PFSK-1 (cell line): ENCODE results near the gene GUK1.

Experiments
- FOXP2 ChIP-seq: optimal IDR thresholded peaks from 2 replicates; pipeline ENCODE3; 2011; ENCODE audit warnings: borderline replicate concordance, control low read depth, inconsistent platforms; ENCODE audit not compliant: insufficient read depth; ENCODE audit errors: extremely low read length, extremely low read depth
- POLR2AphosphoS5 ChIP-seq: IDR thresholded peaks from 2 replicates; pipeline ENCODE4 v1.6.1; 2012; ENCODE audit warnings: low read depth, mild to moderate bottlenecking, control low read depth, low read length, moderate library complexity
- TF ChIP-seq, protein P1 (sequence below), 2 experiments: IDR thresholded peaks; 2 replicates each; pipeline versions ENCODE4 v1.6.1 to v1.8.0; 2011 to 2012; ENCODE audit warnings: low read depth in 2 of 2, low read length in 2 of 2, control low read depth in 1 of 2, inconsistent platforms in 1 of 2, mild to moderate bottlenecking in 1 of 2, moderate library complexity in 1 of 2; ENCODE audit not compliant: insufficient read depth in 1 of 2

DNA sequence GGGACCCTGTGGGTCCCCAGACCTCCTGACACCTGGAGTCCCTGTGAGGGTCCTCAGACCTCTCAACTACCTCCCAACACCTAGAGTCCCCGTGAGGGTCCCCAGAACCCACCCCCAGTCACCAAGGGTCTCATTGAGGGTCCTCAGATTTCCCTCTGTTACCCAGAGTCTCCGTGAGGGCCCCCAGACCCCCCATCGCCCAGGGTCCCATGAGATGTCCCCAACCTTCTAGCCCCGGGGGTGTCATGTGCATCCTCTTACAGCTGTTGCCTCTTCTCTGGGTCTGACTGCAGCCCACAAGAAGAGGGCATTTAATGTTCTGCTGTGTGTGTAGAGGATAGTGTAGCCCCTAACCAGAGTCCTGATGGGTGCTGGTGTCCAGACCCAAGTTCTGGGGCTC lies 7.7 kb downstream of the GUK1 start:
- TF ChIP-seq, protein P1, sequence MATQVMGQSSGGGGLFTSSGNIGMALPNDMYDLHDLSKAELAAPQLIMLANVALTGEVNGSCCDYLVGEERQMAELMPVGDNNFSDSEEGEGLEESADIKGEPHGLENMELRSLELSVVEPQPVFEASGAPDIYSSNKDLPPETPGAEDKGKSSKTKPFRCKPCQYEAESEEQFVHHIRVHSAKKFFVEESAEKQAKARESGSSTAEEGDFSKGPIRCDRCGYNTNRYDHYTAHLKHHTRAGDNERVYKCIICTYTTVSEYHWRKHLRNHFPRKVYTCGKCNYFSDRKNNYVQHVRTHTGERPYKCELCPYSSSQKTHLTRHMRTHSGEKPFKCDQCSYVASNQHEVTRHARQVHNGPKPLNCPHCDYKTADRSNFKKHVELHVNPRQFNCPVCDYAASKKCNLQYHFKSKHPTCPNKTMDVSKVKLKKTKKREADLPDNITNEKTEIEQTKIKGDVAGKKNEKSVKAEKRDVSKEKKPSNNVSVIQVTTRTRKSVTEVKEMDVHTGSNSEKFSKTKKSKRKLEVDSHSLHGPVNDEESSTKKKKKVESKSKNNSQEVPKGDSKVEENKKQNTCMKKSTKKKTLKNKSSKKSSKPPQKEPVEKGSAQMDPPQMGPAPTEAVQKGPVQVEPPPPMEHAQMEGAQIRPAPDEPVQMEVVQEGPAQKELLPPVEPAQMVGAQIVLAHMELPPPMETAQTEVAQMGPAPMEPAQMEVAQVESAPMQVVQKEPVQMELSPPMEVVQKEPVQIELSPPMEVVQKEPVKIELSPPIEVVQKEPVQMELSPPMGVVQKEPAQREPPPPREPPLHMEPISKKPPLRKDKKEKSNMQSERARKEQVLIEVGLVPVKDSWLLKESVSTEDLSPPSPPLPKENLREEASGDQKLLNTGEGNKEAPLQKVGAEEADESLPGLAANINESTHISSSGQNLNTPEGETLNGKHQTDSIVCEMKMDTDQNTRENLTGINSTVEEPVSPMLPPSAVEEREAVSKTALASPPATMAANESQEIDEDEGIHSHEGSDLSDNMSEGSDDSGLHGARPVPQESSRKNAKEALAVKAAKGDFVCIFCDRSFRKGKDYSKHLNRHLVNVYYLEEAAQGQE (IDR thresholded peaks at IDR 0.05; ENCODE audit: insufficient read depth in 1 of 2, low read depth in 2 of 2, low read length in 2 of 2): no peak
- no peak for TF ChIP-seq POLR2AphosphoS5
- no peak for TF ChIP-seq FOXP2
